ENCODE measurements around the gene NOC3L.

Gene NOC3L

DNA sequence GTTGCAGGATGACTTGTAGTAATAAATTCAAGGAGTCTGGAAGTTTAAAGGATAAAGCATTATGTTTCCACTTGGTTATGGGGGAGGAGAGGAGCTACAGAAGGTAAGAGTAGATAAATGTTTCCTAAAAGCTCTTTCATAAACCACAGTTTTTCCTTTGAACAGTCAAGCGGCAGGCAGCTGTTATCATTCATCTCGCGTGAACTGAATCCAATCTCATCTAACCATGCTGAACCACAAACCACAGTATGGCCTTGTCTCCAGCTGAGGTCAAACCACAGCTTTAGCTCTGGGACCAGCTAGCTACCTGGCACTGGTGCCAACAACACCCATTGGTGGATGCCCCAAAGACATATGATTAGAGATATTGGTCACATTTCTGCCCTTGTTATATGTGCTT is 63.3 kb downstream of the NOC3L start:
- no peak for DNase-seq

DNA sequence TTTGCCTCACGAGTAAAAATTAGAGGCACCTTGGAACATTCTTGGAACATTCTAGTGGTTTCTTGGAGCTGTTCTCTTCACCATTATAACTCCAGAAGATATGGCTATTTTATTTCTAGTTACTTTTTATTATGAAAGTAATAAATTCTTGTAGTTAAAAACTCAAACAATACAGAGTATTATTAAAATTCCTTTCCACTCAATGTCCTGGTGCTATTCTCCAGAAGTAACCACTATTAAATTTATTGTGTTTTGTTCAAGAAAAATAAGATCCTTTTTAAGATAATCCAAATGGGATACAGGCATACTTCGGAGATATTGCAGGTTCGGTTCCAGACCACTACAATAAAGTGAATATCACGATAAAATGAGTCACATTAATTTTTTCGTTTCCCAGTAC is 68.6 kb downstream of the NOC3L start:
- DNase-seq, result no peak

DNA sequence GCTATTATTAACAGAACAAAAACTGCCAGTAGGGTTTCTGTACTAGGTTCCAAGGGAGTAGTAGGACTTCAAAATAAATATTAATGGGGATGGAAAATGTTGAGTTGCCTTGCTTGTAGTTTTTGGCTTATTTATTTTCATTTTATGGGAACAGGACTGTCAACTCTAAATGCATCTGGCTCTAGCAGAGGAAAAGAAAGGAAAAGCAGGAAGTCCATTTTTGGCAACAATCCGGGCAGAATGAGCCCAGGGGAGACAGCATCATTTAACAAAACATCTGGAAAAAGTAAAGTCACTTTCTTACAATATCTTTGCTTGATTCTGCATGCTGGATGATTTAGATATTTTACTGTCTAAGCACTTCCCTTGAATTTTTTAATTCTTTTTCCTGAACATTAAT is 69.4 kb downstream of the NOC3L start:
- DNase-seq, result no peak

DNA sequence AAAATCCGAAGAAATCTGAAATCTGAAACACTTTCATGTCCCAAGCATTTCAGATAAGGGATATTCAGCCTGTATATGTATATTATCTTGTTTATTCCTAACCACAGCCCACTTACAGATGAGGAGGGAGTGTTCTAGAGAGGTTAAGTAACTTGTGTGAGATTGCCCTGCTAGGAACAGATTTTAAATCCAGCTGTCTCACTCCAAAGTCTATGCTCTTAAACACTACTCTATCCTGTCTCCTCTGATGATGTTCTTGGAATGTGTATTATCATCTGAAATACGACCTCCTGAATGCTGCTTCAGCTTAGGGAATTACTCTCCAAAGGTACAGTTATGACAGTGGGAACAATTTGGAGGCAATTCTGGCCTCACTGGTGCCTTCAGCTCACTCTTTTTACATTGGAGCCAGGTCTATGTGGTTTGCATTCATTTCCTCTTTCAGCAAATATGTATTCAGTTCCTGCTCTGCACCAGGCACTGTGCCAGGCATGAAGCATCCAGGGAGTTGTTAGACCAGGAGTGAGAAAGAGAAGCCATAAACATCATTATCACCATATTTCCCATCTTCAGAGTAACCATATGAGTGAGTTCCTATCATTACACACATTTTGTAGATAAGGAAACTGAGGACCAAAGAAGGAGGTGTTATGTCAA is 70.2 kb downstream of the NOC3L start:
- DNase-seq, result no peak

DNA sequence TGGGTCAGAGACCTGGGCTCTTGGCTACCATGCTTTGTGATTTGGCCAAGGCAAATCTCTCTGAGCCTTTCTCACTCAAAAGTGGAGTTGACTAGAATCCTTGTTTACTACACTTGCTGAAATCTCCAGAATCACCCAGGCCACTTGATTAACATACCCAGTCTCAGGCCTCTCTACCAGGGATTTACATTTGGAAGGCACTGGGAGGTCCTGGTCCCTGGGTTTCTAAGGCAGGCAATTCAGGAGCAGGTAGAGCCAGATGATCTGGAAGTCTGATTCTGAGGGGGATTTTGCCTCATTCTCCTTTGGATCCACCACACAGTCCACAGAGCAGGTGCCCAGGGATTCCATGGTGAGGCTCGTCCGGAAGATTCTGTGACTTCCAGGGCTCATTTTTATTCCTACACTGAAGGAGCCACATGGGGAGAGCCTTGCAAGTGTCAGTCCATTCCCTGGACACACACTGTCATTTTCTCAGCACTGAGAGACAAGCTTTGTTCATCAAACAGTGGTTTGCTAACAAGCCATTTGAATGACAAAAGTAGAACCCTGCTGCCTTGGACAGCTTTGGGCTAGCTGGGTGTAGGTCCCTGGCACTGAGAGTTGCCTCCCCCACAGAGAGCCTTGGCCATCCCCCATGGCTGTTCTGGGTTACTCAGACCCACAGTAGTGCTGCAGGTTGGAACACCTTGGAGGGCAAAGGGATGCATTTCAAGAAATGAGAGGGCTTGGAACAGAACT is 74.2 kb downstream of the NOC3L start:
- no peak for DNase-seq

DNA sequence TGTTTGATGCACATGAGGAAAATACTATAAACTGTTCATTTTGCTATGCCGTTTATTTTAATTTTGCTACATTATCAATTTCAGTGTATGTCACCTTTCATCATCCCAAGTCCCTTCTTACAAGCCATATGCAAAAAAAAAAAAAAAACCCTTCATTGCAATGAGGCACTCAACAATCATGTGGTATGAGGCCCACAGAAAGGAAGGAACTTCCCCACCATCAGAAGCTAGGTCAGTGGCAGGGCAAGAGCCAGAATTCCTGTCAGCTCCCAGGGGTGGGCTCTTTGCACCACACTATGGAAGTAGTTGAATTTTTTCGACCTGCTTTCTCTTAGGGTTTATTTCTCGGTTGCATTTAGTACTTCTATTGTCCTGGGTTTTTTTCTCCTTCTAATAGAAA is 75.4 kb downstream of the NOC3L start:
- no peak for DNase-seq

DNA sequence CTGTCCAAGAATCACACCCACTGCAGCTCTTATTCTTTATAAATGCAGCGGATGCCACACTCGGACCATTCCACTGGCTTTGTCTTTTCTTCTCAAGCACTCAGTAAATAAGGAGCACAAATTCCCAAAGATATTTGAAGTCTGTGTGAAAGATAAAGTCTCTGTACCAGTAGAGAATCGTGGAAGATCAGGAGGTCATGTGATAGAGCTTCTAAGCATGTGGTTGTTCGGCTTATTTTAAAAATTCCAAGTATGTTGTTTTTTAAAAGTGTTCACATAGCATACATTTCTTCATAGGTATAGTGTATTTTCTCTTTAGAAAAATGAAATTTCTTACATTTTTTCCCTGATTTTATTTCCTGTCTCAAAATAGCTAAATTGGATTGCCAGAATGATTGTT is 75.8 kb downstream of the NOC3L start:
- DNase-seq, result no peak

DNA sequence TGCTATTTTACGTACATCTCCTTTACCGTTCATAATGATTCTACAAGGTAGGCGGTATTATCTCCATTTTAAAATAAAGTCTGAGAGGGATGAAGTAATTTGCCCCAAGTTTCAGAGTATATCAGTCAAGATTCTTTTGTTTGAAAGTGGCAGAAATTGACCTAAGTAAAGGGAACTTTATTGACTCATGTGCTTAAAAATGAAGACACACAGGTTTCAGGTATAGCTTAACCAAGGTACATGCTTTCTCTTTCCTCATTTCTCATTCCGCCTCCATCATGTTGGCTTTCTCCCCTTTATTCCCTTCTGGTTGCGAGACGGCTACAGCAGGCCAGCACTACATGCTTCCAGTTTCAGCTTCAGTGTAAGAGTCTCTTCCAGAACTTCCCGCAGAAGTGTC is 77.5 kb downstream of the NOC3L start:
- no peak for DNase-seq
